GM23338 (cell line): ENCODE data around the gene ZNF714.

Experiments
- CREB1 ChIP-seq: fragments of 250-450 bp; sonication (Bioruptor Pico); IDR thresholded peaks from 2 replicates; pipeline ENCODE4 v1.5.0; 2020; ENCODE audit warnings: low read depth, mild to moderate bottlenecking, moderate library complexity
- CTCF ChIP-seq, 2 experiments: fragments of 200-600 bp in 1 of 2; sonication (generic) in 1 of 2; conservative IDR thresholded peaks; 2 replicates each; pipeline versions ENCODE4 v1.5.1 to v1.6.1; 2016 to 2017; ENCODE audit warnings: antibody characterized with exemption in 2 of 2, low read depth in 2 of 2, mild to moderate bottlenecking in 2 of 2, moderate library complexity in 1 of 2
- ETS1 ChIP-seq: IDR thresholded peaks from 2 replicates; pipeline ENCODE4 v1.6.1; 2016; ENCODE audit warnings: antibody characterized with exemption
- EZH2 ChIP-seq: fragments of 200-600 bp; sonication (generic); IDR thresholded peaks from one replicate; pipeline ENCODE4 v1.8.0; 2017; ENCODE audit warnings: antibody characterized with exemption, mild to moderate bottlenecking, low read depth; ENCODE audit not compliant: unreplicated experiment
- EZH2phosphoT487 ChIP-seq: fragments of 200-600 bp; sonication (generic); IDR thresholded peaks from one replicate; pipeline ENCODE4 v1.8.1; 2018; ENCODE audit warnings: antibody characterized with exemption; ENCODE audit not compliant: unreplicated experiment
- JUNB ChIP-seq: IDR thresholded peaks from one replicate; pipeline ENCODE4 v1.6.1; 2016; ENCODE audit warnings: antibody characterized with exemption; ENCODE audit not compliant: unreplicated experiment
- NANOG ChIP-seq: IDR thresholded peaks from 2 replicates; pipeline ENCODE4 v1.6.1; 2016; ENCODE audit warnings: antibody characterized with exemption, borderline replicate concordance
- POLR2AphosphoS5 ChIP-seq: IDR thresholded peaks from 2 replicates; pipeline ENCODE4 v1.6.1; 2016; ENCODE audit warnings: antibody characterized with exemption, low read depth
- REST ChIP-seq: IDR thresholded peaks from one replicate; pipeline ENCODE4 v1.6.1; 2018; ENCODE audit warnings: antibody characterized with exemption; ENCODE audit not compliant: unreplicated experiment
- STAT1 ChIP-seq: IDR thresholded peaks from one replicate; pipeline ENCODE4 v1.6.1; 2016; ENCODE audit warnings: antibody characterized with exemption; ENCODE audit not compliant: unreplicated experiment
- ZNF114 ChIP-seq: fragments of 250-450 bp; sonication (Bioruptor Pico); IDR thresholded peaks from 2 replicates; pipeline ENCODE4 v1.5.0; 2020; ENCODE audit warnings: mild to moderate bottlenecking, moderate library complexity
- ZNF331 ChIP-seq: fragments of 250-450 bp; sonication (Bioruptor Pico); IDR thresholded peaks from 2 replicates; pipeline ENCODE4 v1.5.0; 2020; ENCODE audit warnings: low read depth, mild to moderate bottlenecking, moderate library complexity

- no peak for TF ChIP-seq CTCF (conservative IDR thresholded peaks at IDR 0.05; ENCODE audit: low read depth in 2 of 2)
- no peak for TF ChIP-seq EZH2phosphoT487
- TF ChIP-seq POLR2AphosphoS5, result no peak
- no peak for TF ChIP-seq EZH2
- TF ChIP-seq REST, result no peak
- no peak for TF ChIP-seq ETS1
- TF ChIP-seq JUNB, result no peak
- TF ChIP-seq STAT1, result no peak
- no peak for TF ChIP-seq CREB1 (CRISPR knock-in tag)
- TF ChIP-seq ZNF331 (CRISPR knock-in tag), result no peak
- TF ChIP-seq ZNF114 (CRISPR knock-in tag), result no peak
- no peak for TF ChIP-seq NANOG
These were observed 45.0 kb downstream of the ZNF714 start for GRCh38 chr19:21127001-21127400.
